Activated B cell treated with CpG ODN at 0.5 μM for 24 hours (primary cell): Measurements from ENCODE around the gene HMGN1. TPM values are rescaled to one million over a fixed set of nuclear protein-coding genes. Genes with fewer than 3 reads are reported as not detected.
"Not testable (repeated sequence)": the region's sequence is repeated elsewhere in the genome, so short reads cannot be mapped to it uniquely, and the experiment has no call there.

Source experiments
- ATAC-seq: fragments of 200-7000 bp; cut with Tn5 transposase; one replicate; pipeline ENCODE4 v1.10.0; 2021; ENCODE audit warnings: low read depth, mild to moderate bottlenecking, moderate library complexity
- CTCF ChIA-PET: fragments of 350-600 bp; sonication (Branson Sonifier 250); formaldehyde crosslinking; loops from one replicate; lab custom pipeline; 2021; ENCODE audit warnings: antibody characterized with exemption; lab: Charles Lee
- POLR2A ChIA-PET: fragments of 350-600 bp; sonication (Branson Sonifier 250); formaldehyde crosslinking; loops from one replicate; lab custom pipeline; 2021; ENCODE audit warnings: antibody characterized with exemption; lab: Charles Lee
- DNase-seq: peaks from one replicate; pipeline ENCODE4 v3.0.0; 2022
- H3K27ac Mint-ChIP-seq: one replicate; pipeline ENCODE4 v1.8.0; 2020; ENCODE audit warnings: mixed read lengths
- H3K27me3 Mint-ChIP-seq: one replicate; pipeline ENCODE4 v1.8.0; 2021; ENCODE audit warnings: mixed read lengths
- H3K36me3 Mint-ChIP-seq: one replicate; pipeline ENCODE4 v1.8.0; 2021; ENCODE audit warnings: low read depth, mixed read lengths
- H3K4me1 Mint-ChIP-seq: one replicate; pipeline ENCODE4 v1.8.0; 2021; ENCODE audit warnings: mixed read lengths
- H3K4me3 Mint-ChIP-seq: one replicate; pipeline ENCODE4 v1.8.0; 2020; ENCODE audit warnings: mild to moderate bottlenecking, mixed read lengths
- H3K9me3 Mint-ChIP-seq: one replicate; pipeline ENCODE4 v1.8.0; 2020; ENCODE audit warnings: mixed read lengths
- CTCF ChIP-seq: fragments of 200-600 bp; IDR thresholded peaks from one replicate; pipeline ENCODE4 v1.8.0; 2022; ENCODE audit warnings: antibody characterized with exemption, mild to moderate bottlenecking
- intact Hi-C: fragments of 100-400 bp; cut with micrococcal nuclease; formaldehyde crosslinking; loops from one replicate; pipeline ENCODE4 v1.15.1; 2024
- total RNA-seq: library from RNA; stranded (reverse); gene quantifications from 2 replicates; pipeline ENCODE4 v1.2.3, GENCODE V29; 2022

HMGN1 gene
- total RNA-seq, 1 donor from 2014 or later = 344 TPM

- POLR2A ChIA-PET = interaction anchor here (0.6 to 2.8 kb wide), 5 partner anchors 10 to 197 kb away, joined by 4 to 24 read pairs (median 6); partner anchors contain the start of genes BRWD1, HMGN1 and PSMG1
- peak overlapping the region; percentile 93 for H3K4me3 Mint-ChIP-seq
- H3K27me3 Mint-ChIP-seq = no peaks in the 10 kb centered on the region
- intact Hi-C loops = loop anchor here (1.0 to 2.0 kb wide), 2 partner anchors 66 to 197 kb away; partner anchors contain the start of gene PSMG1
- ATAC-seq (peak; percentile 99), DNase-seq (peak; percentile 82)
- peak overlapping the region; percentile 78 for H3K27ac Mint-ChIP-seq
- no peaks in the 10 kb centered on the region for H3K9me3 Mint-ChIP-seq
- CTCF ChIA-PET = no interaction called here
- TF ChIP-seq CTCF = no peak
- H3K36me3 Mint-ChIP-seq = no peaks in the 10 kb centered on the region
- H3K4me1 Mint-ChIP-seq = peaks cover 12% of the 10 kb centered on the region
These were observed 31.4 kb upstream of the HMGN1 start for GRCh38 chr21:39379986-39380891.

- Mint-ChIP-seq H3K36me3 (no peaks in the 10 kb centered on the region), H3K9me3 (no peaks in the 10 kb centered on the region), H3K4me3 (no peak overlapping the region), H3K27me3 (no peaks in the 10 kb centered on the region), H3K4me1 (peaks cover 17% of the 10 kb centered on the region), H3K27ac (no peak overlapping the region)
- CTCF ChIA-PET = no interaction called here
- intact Hi-C loops = no loop called here
- TF ChIP-seq CTCF = no peak
- POLR2A ChIA-PET = no interaction called here
- DNase-seq (no peak), ATAC-seq (no peak)
These were observed 28.7 kb upstream of the HMGN1 start for GRCh38 chr21:39377444-39378050.

- CTCF ChIA-PET = no interaction called here
- DNase-seq = no peak
- no peak for ATAC-seq
- intact Hi-C loops = no loop called here
- no peaks in the 10 kb centered on the region for H3K9me3 Mint-ChIP-seq
- peaks cover 7% of the 10 kb centered on the region for H3K4me1 Mint-ChIP-seq
- POLR2A ChIA-PET = no interaction called here
- H3K36me3 Mint-ChIP-seq = no peaks in the 10 kb centered on the region
- TF ChIP-seq CTCF = no peak
- no peaks in the 10 kb centered on the region for H3K27me3 Mint-ChIP-seq
- H3K4me3 Mint-ChIP-seq = no peak overlapping the region
- H3K27ac Mint-ChIP-seq = no peak overlapping the region
These were observed 26.6 kb upstream of the HMGN1 start for GRCh38 chr21:39375446-39375845.

GRCh38 chr21:39374046-39374445, 25.2 kb upstream of the HMGN1 start:
- POLR2A ChIA-PET = no interaction called here
- H3K27me3 Mint-ChIP-seq = no peaks in the 10 kb centered on the region
- no peak for TF ChIP-seq CTCF
- H3K36me3 Mint-ChIP-seq = no peaks in the 10 kb centered on the region
- H3K4me1 Mint-ChIP-seq = peaks cover 5% of the 10 kb centered on the region
- DNase-seq = no peak
- H3K27ac Mint-ChIP-seq = no peak overlapping the region
- no peaks in the 10 kb centered on the region for H3K9me3 Mint-ChIP-seq
- ATAC-seq = no peak
- H3K4me3 Mint-ChIP-seq = no peak overlapping the region
- intact Hi-C loops = no loop called here
- CTCF ChIA-PET = interaction anchor here (1.4 kb wide), 1 partner anchor 13 kb away, joined by 11 read pairs; no protein-coding TSS in a partner anchor

- H3K9me3 Mint-ChIP-seq = no peaks in the 10 kb centered on the region
- ChIA-PET POLR2A (no interaction called here), CTCF (interaction anchor here (1.4 kb wide), 1 partner anchor 14 kb away, joined by 11 read pairs; no protein-coding TSS in a partner anchor)
- H3K36me3 Mint-ChIP-seq = no peaks in the 10 kb centered on the region
- TF ChIP-seq CTCF = no peak
- intact Hi-C loops = loop anchor here (1.0 kb wide), 1 partner anchor 15 kb away; no protein-coding TSS in a partner anchor
- no peak overlapping the region for H3K4me3 Mint-ChIP-seq
- no peak overlapping the region for H3K27ac Mint-ChIP-seq
- ATAC-seq (peak; percentile 49), DNase-seq (no peak)
- H3K27me3 Mint-ChIP-seq = no peaks in the 10 kb centered on the region
- peaks cover 5% of the 10 kb centered on the region for H3K4me1 Mint-ChIP-seq
These were observed 24.7 kb upstream of the HMGN1 start for GRCh38 chr21:39373634-39374033.

- CTCF ChIA-PET, H3K4me1 Mint-ChIP-seq, H3K27me3 Mint-ChIP-seq, H3K36me3 Mint-ChIP-seq, H3K27ac Mint-ChIP-seq, H3K9me3 Mint-ChIP-seq, intact Hi-C loops, H3K4me3 Mint-ChIP-seq, ATAC-seq, DNase-seq: not testable (repeated sequence)
- POLR2A ChIA-PET = interaction anchor here (1.1 kb wide), 1 partner anchor 18 kb away, joined by 3 read pairs; no protein-coding TSS in a partner anchor
These were observed 21.0 kb upstream of the HMGN1 start for GRCh38 chr21:39369896-39370288.
